Effector memory CD4-positive, alpha-beta T cell (primary cell): ENCODE measurements around the gene ACTL7B.

Experiments used
- DNase-seq, 3 donors: peaks; one replicate each; pipeline ENCODE4 v3.0.0-alpha.2; 2020
- H3K27ac ChIP-seq: 2 replicates; pipeline ENCODE4 v1.7.0; 2013; ENCODE audit warnings: mild to moderate bottlenecking, low read length, moderate library complexity; ENCODE audit not compliant: insufficient read depth, poor library complexity, severe bottlenecking
- H3K27me3 ChIP-seq: replicated peaks from 2 replicates; pipeline ENCODE4 v1.7.0; 2013; ENCODE audit warnings: mild to moderate bottlenecking, low read length; ENCODE audit not compliant: insufficient read depth, control insufficient read depth, poor library complexity, severe bottlenecking
- H3K36me3 ChIP-seq: 2 replicates; pipeline ENCODE4 v1.7.0; 2013; ENCODE audit warnings: mild to moderate bottlenecking, low read length, moderate library complexity; ENCODE audit not compliant: control insufficient read depth, insufficient read depth
- H3K4me1 ChIP-seq: 2 replicates; pipeline ENCODE4 v1.7.0; 2013; ENCODE audit warnings: low read length, mild to moderate bottlenecking; ENCODE audit not compliant: control insufficient read depth, insufficient read depth, poor library complexity, severe bottlenecking
- H3K4me3 ChIP-seq: 2 replicates; pipeline ENCODE4 v1.7.0; 2013; ENCODE audit warnings: low read length, low read depth, mild to moderate bottlenecking; ENCODE audit not compliant: insufficient read depth, poor library complexity, severe bottlenecking
- H3K9me3 ChIP-seq: 2 replicates; pipeline ENCODE4 v1.7.0; 2013; ENCODE audit warnings: mild to moderate bottlenecking, low read length, moderate library complexity; ENCODE audit not compliant: control insufficient read depth

Gene ACTL7B

GRCh38 chr9:108811944-108812343 is 43.8 kb downstream of the ACTL7B start:
- Histone ChIP-seq H3K4me1 (no peaks in the 10 kb centered on the region), H3K27ac (no peak overlapping the region), H3K9me3 (no peaks in the 10 kb centered on the region), H3K36me3 (no peaks in the 10 kb centered on the region), H3K27me3 (no peaks in the 10 kb centered on the region), H3K4me3 (no peak overlapping the region)
- DNase-seq, result no peak

- Histone ChIP-seq H3K4me3 (no peak overlapping the region), H3K4me1 (no peaks in the 10 kb centered on the region), H3K27me3 (no peaks in the 10 kb centered on the region), H3K9me3 (no peaks in the 10 kb centered on the region), H3K27ac (no peak overlapping the region), H3K36me3 (no peaks in the 10 kb centered on the region)
- no peak for DNase-seq
Observed at GRCh38 chr9:108809269-108809668, 46.5 kb downstream of the ACTL7B start.
